ENCODE data around the gene FEZ2.

DNA sequence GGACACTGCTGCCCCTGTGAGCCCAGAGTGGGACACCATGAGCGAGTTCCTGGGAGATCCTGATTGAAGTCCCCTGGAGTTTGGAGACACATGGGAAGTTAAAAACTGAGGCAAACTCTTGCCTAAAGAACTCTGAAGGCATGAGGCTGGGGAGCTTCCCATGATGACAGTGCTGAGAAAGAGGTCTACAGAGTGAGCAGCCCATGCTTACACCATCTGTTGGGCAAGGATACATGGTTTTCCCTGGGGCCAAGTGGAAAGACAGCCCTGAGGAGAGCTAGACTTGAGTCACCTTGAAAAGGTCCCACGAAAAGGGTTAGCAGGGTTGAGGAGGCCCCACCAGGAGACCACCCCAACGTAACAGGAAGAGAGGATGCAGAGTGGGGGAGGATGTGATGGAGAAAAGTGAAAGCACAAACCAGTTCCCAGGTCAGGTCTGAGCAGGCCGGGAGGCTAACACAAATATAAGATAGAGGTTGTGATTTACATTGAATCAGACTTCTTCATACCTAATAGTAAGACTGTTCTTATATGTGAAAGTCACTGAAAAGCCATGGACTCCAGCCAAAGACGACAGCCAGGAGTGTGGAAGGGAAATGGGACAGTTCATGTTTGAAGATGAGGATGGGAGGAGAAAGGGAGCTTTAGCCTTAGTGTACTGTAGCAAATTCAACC lies 13.5 kb upstream of the FEZ2 start:
- TF ChIP-seq, protein P1, sequence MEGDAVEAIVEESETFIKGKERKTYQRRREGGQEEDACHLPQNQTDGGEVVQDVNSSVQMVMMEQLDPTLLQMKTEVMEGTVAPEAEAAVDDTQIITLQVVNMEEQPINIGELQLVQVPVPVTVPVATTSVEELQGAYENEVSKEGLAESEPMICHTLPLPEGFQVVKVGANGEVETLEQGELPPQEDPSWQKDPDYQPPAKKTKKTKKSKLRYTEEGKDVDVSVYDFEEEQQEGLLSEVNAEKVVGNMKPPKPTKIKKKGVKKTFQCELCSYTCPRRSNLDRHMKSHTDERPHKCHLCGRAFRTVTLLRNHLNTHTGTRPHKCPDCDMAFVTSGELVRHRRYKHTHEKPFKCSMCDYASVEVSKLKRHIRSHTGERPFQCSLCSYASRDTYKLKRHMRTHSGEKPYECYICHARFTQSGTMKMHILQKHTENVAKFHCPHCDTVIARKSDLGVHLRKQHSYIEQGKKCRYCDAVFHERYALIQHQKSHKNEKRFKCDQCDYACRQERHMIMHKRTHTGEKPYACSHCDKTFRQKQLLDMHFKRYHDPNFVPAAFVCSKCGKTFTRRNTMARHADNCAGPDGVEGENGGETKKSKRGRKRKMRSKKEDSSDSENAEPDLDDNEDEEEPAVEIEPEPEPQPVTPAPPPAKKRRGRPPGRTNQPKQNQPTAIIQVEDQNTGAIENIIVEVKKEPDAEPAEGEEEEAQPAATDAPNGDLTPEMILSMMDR (IDR thresholded peaks at IDR 0.05): no peak
- no peak for TF ChIP-seq EP300 (IDR thresholded peaks at IDR 0.05)

All from ovary (tissue), 3 donors.